Muscle layer of colon (tissue), 2 donors: Measurements from ENCODE around the gene SLC13A4.
"Not testable (repeated sequence)": the region's sequence is repeated elsewhere in the genome, so short reads cannot be mapped to it uniquely, and the experiment has no call there.

ENCODE experiments used
- H3K27ac ChIP-seq: one replicate; pipeline ENCODE4 v1.7.0; 2013; ENCODE audit warnings: low read depth, mild to moderate bottlenecking, low read length, moderate library complexity
- H3K27me3 ChIP-seq, 2 donors: one replicate each; pipeline ENCODE4 v1.7.0; 2013; ENCODE audit warnings: low read length in 2 of 2, mild to moderate bottlenecking in 2 of 2; ENCODE audit not compliant: insufficient read depth in 2 of 2, control insufficient read depth in 1 of 2
- H3K36me3 ChIP-seq: one replicate; pipeline ENCODE4 v1.7.0; 2013; ENCODE audit warnings: mild to moderate bottlenecking, low read length; ENCODE audit not compliant: insufficient read depth
- H3K4me1 ChIP-seq: one replicate; pipeline ENCODE4 v1.7.0; 2013; ENCODE audit warnings: mild to moderate bottlenecking, low read length; ENCODE audit not compliant: insufficient read depth
- H3K4me3 ChIP-seq, 2 donors: one replicate each; pipeline ENCODE4 v1.7.0; 2013; ENCODE audit warnings: low read length in 2 of 2, low read depth in 1 of 2, mild to moderate bottlenecking in 1 of 2, moderate library complexity in 1 of 2
- H3K9ac ChIP-seq: one replicate; pipeline ENCODE4 v1.7.0; 2013; ENCODE audit warnings: low read length
- H3K9me3 ChIP-seq: one replicate; pipeline ENCODE4 v1.7.0; 2013; ENCODE audit warnings: mild to moderate bottlenecking, low read length
- donor health status: abdominal sarcoma.
- donor health status: Adenocarcinoma of cecum.

Gene SLC13A4

GRCh38 chr7:135728136-135728669 is at the start of gene SLC13A4:
TSS of gene SLC13A4 (minus strand) at chr7:135728186. CDS start at chr7:135727496, 690 bp downstream.
- Histone ChIP-seq H3K27ac (no peak within 1 kb of the TSS), H3K4me3 (no peak within 1 kb of the TSS), H3K4me1 (peaks cover 4% of the 10 kb centered on the region), H3K36me3 (no peaks in the 10 kb centered on the region), H3K27me3 (no peaks in the 10 kb centered on the region), H3K9ac (no peak within 1 kb of the TSS), H3K9me3 (no peaks in the 10 kb centered on the region)

GRCh38 chr7:135775915-135776314 is 47.9 kb upstream of the SLC13A4 start:
- not testable (repeated sequence) for H3K27ac ChIP-seq, H3K4me1 ChIP-seq, H3K9me3 ChIP-seq, H3K27me3 ChIP-seq, H3K4me3 ChIP-seq, H3K9ac ChIP-seq, H3K36me3 ChIP-seq

- H3K9me3 ChIP-seq: no peaks in the 10 kb centered on the region
- no peaks in the 10 kb centered on the region for H3K27me3 ChIP-seq
- H3K36me3 ChIP-seq: no peaks in the 10 kb centered on the region
- H3K4me3 ChIP-seq: no peak overlapping the region
- H3K4me1 ChIP-seq: no peaks in the 10 kb centered on the region
- H3K27ac ChIP-seq: no peak overlapping the region
- H3K9ac ChIP-seq: no peak overlapping the region
Measured at GRCh38 chr7:135775230-135775629, 47.2 kb upstream of the SLC13A4 start.

- Histone ChIP-seq H3K27me3 (no peaks in the 10 kb centered on the region), H3K9me3 (no peaks in the 10 kb centered on the region), H3K27ac (no peak overlapping the region), H3K4me3 (no peak overlapping the region), H3K9ac (no peak overlapping the region), H3K36me3 (no peaks in the 10 kb centered on the region), H3K4me1 (no peaks in the 10 kb centered on the region)
Measured at GRCh38 chr7:135774284-135774683, 46.3 kb upstream of the SLC13A4 start.

- no peak overlapping the region for H3K9ac ChIP-seq
- H3K9me3 ChIP-seq: no peaks in the 10 kb centered on the region
- peaks cover 2% of the 10 kb centered on the region for H3K4me1 ChIP-seq
- no peaks in the 10 kb centered on the region for H3K27me3 ChIP-seq
- no peaks in the 10 kb centered on the region for H3K36me3 ChIP-seq
- no peak overlapping the region for H3K4me3 ChIP-seq
- H3K27ac ChIP-seq: no peak overlapping the region
Measured at GRCh38 chr7:135773464-135773863, 45.5 kb upstream of the SLC13A4 start.

- H3K36me3 ChIP-seq: no peaks in the 10 kb centered on the region
- no peaks in the 10 kb centered on the region for H3K27me3 ChIP-seq
- H3K4me1 ChIP-seq: peaks cover 6% of the 10 kb centered on the region
- no peak overlapping the region for H3K9ac ChIP-seq
- H3K9me3 ChIP-seq: no peaks in the 10 kb centered on the region
- no peak overlapping the region for H3K27ac ChIP-seq
- no peak overlapping the region for H3K4me3 ChIP-seq
Measured at GRCh38 chr7:135772639-135773222, 44.7 kb upstream of the SLC13A4 start.

- Histone ChIP-seq H3K27me3 (no peaks in the 10 kb centered on the region), H3K4me1 (peaks cover 6% of the 10 kb centered on the region), H3K4me3 (no peak overlapping the region), H3K36me3 (no peaks in the 10 kb centered on the region), H3K9ac (no peak overlapping the region), H3K9me3 (no peaks in the 10 kb centered on the region), H3K27ac (no peak overlapping the region)
Measured at GRCh38 chr7:135771961-135772638, 44.1 kb upstream of the SLC13A4 start.

GRCh38 chr7:135771051-135771450 is 43.1 kb upstream of the SLC13A4 start:
- Histone ChIP-seq H3K4me1 (peaks cover 6% of the 10 kb centered on the region), H3K36me3 (no peaks in the 10 kb centered on the region), H3K27ac (no peak overlapping the region)

GRCh38 chr7:135770139-135770710 is 42.2 kb upstream of the SLC13A4 start:
- H3K9ac ChIP-seq: no peak overlapping the region
- H3K36me3 ChIP-seq: no peaks in the 10 kb centered on the region
- H3K4me1 ChIP-seq: peaks cover 6% of the 10 kb centered on the region
- H3K27ac ChIP-seq: no peak overlapping the region
- H3K27me3 ChIP-seq: no peaks in the 10 kb centered on the region
- H3K9me3 ChIP-seq: no peaks in the 10 kb centered on the region
- no peak overlapping the region for H3K4me3 ChIP-seq

More at GRCh38 chr7:135771051-135771450, 43.1 kb upstream of the SLC13A4 start:
- Histone ChIP-seq H3K9ac (no peak overlapping the region), H3K9me3 (no peaks in the 10 kb centered on the region), H3K27me3 (no peaks in the 10 kb centered on the region), H3K4me3 (no peak overlapping the region)

- Histone ChIP-seq H3K4me3 (no peak overlapping the region), H3K27ac (no peak overlapping the region), H3K4me1 (peaks cover 6% of the 10 kb centered on the region), H3K9me3 (no peaks in the 10 kb centered on the region), H3K27me3 (no peaks in the 10 kb centered on the region), H3K36me3 (no peaks in the 10 kb centered on the region), H3K9ac (no peak overlapping the region)
Measured at GRCh38 chr7:135769005-135769802, 41.2 kb upstream of the SLC13A4 start.

GRCh38 chr7:135768467-135768866 is 40.5 kb upstream of the SLC13A4 start:
- Histone ChIP-seq H3K9me3 (no peaks in the 10 kb centered on the region), H3K4me3 (no peak overlapping the region), H3K9ac (no peak overlapping the region), H3K4me1 (peaks cover 6% of the 10 kb centered on the region), H3K27ac (no peak overlapping the region), H3K27me3 (no peaks in the 10 kb centered on the region), H3K36me3 (no peaks in the 10 kb centered on the region)
